Naive B cell (primary cell): ENCODE data around the gene CYFIP2. TPM values are rescaled to one million over a fixed set of nuclear protein-coding genes. Genes with fewer than 3 reads are reported as not detected.

Experiments used
- ATAC-seq, 2 donors: fragments of 150-1000 bp; cut with Tn5 transposase; 2 replicates each; pipeline ENCODE4 v1.10.0; 2021; ENCODE audit warnings: low read depth in 2 of 2, mild to moderate bottlenecking in 2 of 2, moderate library complexity in 2 of 2
- DNase-seq: peaks from one replicate; pipeline ENCODE4 v3.0.0; 2022
- H3K27ac Mint-ChIP-seq, 6 donors: one replicate each; pipeline ENCODE4 v1.8.0; 2020 to 2022; ENCODE audit warnings: mild to moderate bottlenecking in 6 of 6, mixed read lengths in 6 of 6, moderate library complexity in 5 of 6, inconsistent platforms in 2 of 6
- H3K27me3 Mint-ChIP-seq, 3 donors: one replicate each; pipeline ENCODE4 v1.8.0; 2021 to 2022; ENCODE audit warnings: mixed read lengths in 3 of 3, mild to moderate bottlenecking in 1 of 3
- H3K36me3 Mint-ChIP-seq, 2 donors: one replicate each; pipeline ENCODE4 v1.8.0; 2020 to 2022; ENCODE audit warnings: mixed read lengths in 2 of 2, inconsistent platforms in 1 of 2, mild to moderate bottlenecking in 1 of 2
- H3K4me1 Mint-ChIP-seq, 3 donors: one replicate each; pipeline ENCODE4 v1.8.0; 2020 to 2022; ENCODE audit warnings: mixed read lengths in 3 of 3, inconsistent platforms in 1 of 3, mild to moderate bottlenecking in 1 of 3, moderate library complexity in 1 of 3
- H3K4me3 Mint-ChIP-seq, 8 donors: one replicate each; pipeline ENCODE4 v1.8.0; 2020 to 2022; ENCODE audit warnings: mild to moderate bottlenecking in 8 of 8, mixed read lengths in 8 of 8, moderate library complexity in 8 of 8, inconsistent platforms in 2 of 8
- H3K9me3 Mint-ChIP-seq, 7 donors: one replicate each; pipeline ENCODE4 v1.8.0; 2020 to 2022; ENCODE audit warnings: mixed read lengths in 7 of 7, mild to moderate bottlenecking in 5 of 7, inconsistent platforms in 2 of 7, moderate library complexity in 1 of 7
- polyA plus RNA-seq, 6 donors: library from polyadenylated mRNA; unstranded; fragments of 300-500 nt; fragmentation: Illumina TruSeq; gene quantifications; one replicate each; pipeline ENCODE4 v1.2.3, GENCODE V29; 2021; ENCODE audit warnings: low read depth in 6 of 6

The CYFIP2 gene
- 100 to 1,000 TPM; 306 to 461 (median 348) TPM for polyA plus RNA-seq

DNA sequence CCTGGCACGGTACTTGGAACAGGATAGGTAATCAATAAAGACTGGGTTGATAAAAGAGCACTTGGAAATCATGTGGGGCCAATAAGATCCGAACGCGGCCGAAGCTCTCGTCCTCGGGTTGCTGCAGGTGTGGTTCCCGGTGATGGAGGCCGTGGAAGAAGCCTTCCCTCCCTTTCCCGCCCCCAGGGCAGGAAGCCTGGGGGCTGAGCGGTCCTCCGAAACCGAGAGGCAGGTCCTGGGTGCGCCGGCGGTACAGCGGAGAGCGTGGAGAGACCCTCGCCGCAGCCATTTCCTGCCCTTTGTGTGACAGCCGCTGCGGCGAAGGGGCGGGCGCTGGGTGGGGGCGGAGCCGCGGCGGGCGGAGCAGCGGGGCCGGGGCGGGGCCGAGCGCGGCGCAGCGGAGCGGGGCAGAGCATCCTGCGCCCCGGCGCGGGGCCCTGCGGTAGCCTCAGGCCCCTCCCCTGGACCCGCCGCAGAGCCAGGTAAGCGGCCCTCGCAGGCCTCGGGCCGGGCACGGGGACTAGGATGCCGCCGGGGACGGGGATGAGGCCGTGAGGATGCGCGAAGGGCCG, at the start of gene CYFIP2:
Gene CYFIP2, plus strand, starts transcription at position 410 of the 572 bp plus-strand sequence. CDS start 19,239 bp downstream, outside the sequence.
- Mint-ChIP-seq H3K36me3 (peaks cover 6 to 7% of the 10 kb centered on the region in 2 donors), H3K4me1 (peaks cover 55 to 72% (median 66%) of the 10 kb centered on the region in 3 donors), H3K4me3 (peak within 1 kb of the TSS; percentile 91 to 98 (median 97)), H3K27me3 (no peaks in the 10 kb centered on the region), H3K9me3 (no peaks in the 10 kb centered on the region), H3K27ac (peak within 1 kb of the TSS; percentile 99)
- DNase-seq (peak; percentile 79), ATAC-seq (peak; percentile 87 to 88)

DNA sequence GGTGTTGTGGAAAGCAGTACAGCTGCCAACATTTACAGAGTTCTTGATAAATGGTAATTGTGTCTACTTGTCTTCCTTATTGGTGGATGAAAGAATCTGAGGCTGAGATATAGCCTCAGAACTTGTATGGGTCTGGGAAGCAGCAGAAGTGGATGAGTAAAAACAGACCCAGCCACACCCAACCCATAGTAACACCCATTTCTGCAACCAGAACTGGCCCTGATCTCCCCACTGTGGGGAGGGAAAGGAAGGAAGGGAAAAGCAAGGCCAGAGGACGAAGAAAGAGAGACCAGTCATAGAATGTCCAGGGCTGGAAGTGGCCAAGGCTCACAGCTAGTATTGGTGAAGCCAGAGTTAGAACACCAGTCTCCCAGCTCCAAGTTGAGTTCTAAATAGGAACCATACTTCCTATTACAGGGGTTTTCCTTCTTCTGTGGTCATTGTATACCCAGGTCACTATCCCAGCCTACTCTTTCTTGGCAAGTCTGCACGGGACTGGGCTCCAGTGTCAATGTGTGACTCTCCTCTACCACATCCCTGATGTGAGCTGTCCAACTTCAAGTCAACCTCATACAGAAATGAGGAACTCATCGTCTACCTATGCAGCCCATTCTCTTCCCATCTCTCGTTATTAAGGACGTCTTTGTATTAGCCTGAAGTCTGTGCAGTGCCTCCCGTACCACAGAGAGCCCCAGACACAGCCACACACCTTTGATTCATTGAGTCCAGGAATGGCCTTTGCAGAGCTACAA, 49.4 kb upstream of the CYFIP2 start:
- H3K36me3 Mint-ChIP-seq = no peaks in the 10 kb centered on the region
- peak overlapping the region in 6 of 8 donors; percentile 4 to 68 (median 10) for H3K4me3 Mint-ChIP-seq
- no peak for DNase-seq
- no peak for ATAC-seq
- H3K27ac Mint-ChIP-seq = peak overlapping the region in 4 of 6 donors; percentile 6 to 85 (median 44)
- H3K4me1 Mint-ChIP-seq = peaks cover 33 to 59% (median 43%) of the 10 kb centered on the region in 3 donors
- H3K27me3 Mint-ChIP-seq = peaks cover 0 to 4% (median 0%) of the 10 kb centered on the region in 3 donors
- peaks cover 0 to 2% (median 0%) of the 10 kb centered on the region in 7 donors for H3K9me3 Mint-ChIP-seq

DNA sequence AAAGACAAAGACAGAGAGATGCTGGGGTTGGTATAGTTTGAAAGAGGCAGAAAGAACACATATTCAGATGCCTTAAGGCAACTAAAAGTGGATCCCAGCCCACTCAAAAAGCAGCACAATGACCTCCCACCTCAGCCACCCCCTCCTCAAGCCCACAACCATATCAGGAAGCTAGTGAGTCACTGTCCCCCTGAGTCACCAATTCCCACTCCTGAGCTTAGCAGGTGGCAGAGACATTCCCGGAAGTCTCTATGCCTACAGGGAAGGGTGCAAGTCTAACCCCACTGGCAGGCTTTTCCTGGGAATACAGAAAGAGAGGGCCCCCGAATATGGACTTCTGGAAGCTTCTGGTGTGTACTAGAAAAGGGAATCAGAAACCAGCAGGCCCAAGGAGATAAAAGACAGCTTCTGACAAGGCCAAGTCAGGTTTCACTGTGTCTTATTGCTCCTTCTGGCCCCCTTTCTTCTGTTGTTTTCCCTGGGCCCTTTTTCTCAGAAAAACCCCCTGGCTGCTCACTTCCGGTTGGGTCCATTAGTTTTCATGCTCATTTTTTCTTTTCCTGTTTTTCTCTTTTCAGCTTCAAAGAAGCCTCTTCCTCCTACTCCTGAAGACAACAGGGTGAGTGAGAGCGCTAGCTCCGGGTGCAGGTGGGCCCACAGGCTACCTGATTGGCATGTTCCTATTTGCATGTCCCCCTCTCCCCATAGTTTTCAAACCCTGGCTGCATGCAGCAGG, 48.5 kb upstream of the CYFIP2 start:
- Mint-ChIP-seq H3K36me3 (no peaks in the 10 kb centered on the region), H3K4me3 (peak overlapping the region in 7 of 8 donors; percentile 11 to 71 (median 56)), H3K9me3 (peaks cover 0 to 2% (median 0%) of the 10 kb centered on the region in 7 donors), H3K27me3 (peaks cover 0 to 4% (median 0%) of the 10 kb centered on the region in 3 donors), H3K27ac (peak overlapping the region in 4 of 6 donors; percentile 20 to 63 (median 34)), H3K4me1 (peaks cover 33 to 55% (median 39%) of the 10 kb centered on the region in 3 donors)
- no peak for ATAC-seq
- DNase-seq = no peak

DNA sequence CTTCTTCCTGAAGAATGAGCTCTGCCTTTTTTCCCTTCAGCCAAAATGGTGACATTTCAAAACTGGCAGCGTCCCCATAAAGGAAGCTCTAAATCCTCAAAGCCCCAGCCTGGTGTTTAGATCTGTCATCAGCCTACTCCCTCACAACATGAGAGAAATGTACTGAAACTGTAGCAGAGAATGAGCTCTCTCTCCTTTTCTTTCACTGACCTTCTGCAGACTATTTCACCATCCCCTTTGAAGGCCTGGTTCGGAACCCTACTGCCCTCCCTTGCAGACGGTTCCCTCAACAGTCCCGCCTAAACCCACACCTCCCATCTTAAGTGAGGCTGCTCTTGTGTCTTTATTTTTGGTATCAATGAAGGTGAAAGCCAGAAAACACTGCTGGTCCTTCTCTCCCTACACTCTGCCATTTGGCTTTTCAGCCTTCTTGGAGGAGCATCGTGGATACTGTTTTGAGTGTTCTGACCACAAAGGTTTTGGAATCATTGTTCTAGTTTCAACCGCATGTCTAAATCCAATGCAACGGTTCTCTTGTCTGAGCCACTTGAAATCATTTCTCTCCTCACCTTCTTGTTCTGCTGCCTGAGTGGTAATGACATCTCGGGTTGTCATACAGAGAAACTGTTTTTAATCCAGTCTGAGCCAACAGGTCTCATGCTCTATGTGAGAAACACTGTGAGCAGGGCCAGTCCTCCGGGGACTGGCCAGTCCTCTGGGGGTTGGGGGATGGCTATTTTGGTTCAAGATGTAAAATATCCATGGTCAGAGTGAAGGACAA, 46.2 kb upstream of the CYFIP2 start:
- ATAC-seq (no peak), DNase-seq (no peak)
- Mint-ChIP-seq H3K27ac (peak overlapping the region in 2 of 6 donors; percentile 69 to 74), H3K4me3 (peak overlapping the region in 1 of 8 donors; percentile 55), H3K36me3 (no peaks in the 10 kb centered on the region), H3K27me3 (peaks cover 0 to 4% (median 0%) of the 10 kb centered on the region in 3 donors), H3K9me3 (peaks cover 0 to 2% (median 0%) of the 10 kb centered on the region in 7 donors), H3K4me1 (peaks cover 32 to 43% (median 36%) of the 10 kb centered on the region in 3 donors)

DNA sequence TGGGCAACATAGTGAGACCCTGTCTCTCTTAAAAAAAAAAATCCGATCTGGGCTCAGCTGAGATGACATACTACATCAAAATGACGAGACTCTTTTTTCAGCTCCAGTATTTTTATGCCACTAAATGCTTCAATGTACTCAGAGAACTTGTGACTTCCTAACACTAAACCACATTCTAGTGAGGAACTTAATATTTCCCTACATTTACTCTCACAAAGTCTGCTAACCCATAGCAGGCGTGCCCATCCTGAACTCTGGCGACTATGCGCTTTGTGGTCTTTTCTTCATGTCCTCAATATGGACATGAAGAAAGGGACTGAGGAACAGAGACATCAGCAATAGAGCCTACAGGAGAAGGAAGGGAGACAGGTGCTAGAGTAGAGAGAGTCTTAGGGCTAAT, 44.0 kb upstream of the CYFIP2 start:
- ATAC-seq (no peak), DNase-seq (no peak)
- H3K4me1 Mint-ChIP-seq = peaks cover 9 to 21% (median 15%) of the 10 kb centered on the region in 3 donors
- H3K27me3 Mint-ChIP-seq = peaks cover 0 to 4% (median 0%) of the 10 kb centered on the region in 3 donors
- peaks cover 0 to 2% (median 0%) of the 10 kb centered on the region in 7 donors for H3K9me3 Mint-ChIP-seq
- no peaks in the 10 kb centered on the region for H3K36me3 Mint-ChIP-seq
- H3K4me3 Mint-ChIP-seq = no peak overlapping the region
- no peak overlapping the region for H3K27ac Mint-ChIP-seq

DNA sequence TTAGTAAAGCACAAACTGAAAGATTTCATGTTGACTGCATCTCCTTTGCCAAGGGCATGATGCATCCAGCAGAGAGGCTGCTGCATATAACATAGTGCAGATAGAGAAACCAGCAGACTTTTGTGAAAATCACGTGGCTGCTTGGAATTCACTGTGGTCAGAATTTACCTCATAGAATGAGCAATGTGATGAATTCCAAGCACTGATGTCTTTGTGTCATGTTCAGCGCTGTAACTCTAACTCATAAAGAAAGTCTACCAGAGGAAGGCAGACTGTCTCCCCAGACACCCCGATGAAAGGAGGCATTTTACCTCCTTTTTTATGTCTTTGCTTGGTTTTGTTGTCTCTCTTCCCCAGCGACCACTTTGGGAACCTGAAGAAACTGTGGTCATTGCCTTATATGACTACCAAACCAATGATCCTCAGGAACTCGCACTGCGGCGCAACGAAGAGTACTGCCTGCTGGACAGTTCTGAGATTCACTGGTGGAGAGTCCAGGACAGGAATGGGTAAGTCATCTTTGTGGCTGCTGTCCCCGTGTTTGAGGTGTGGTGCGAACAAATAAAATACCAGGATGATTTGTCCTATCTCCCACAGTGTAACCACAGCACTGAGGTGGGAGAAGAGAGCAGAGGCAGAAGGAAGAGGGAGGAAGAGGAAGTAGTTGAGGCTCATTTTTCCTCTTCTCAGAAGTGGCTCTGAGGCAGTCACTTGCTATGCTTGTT, 43.3 kb upstream of the CYFIP2 start:
- no peaks in the 10 kb centered on the region for H3K36me3 Mint-ChIP-seq
- peaks cover 0 to 3% (median 0%) of the 10 kb centered on the region in 3 donors for H3K27me3 Mint-ChIP-seq
- DNase-seq (no peak), ATAC-seq (no peak)
- peaks cover 0 to 2% (median 0%) of the 10 kb centered on the region in 7 donors for H3K9me3 Mint-ChIP-seq
- H3K4me3 Mint-ChIP-seq = peak overlapping the region in 1 of 8 donors; percentile 11
- H3K4me1 Mint-ChIP-seq = peaks cover 4 to 13% (median 10%) of the 10 kb centered on the region in 3 donors
- peak overlapping the region in 2 of 6 donors; percentile 29 to 69 for H3K27ac Mint-ChIP-seq

DNA sequence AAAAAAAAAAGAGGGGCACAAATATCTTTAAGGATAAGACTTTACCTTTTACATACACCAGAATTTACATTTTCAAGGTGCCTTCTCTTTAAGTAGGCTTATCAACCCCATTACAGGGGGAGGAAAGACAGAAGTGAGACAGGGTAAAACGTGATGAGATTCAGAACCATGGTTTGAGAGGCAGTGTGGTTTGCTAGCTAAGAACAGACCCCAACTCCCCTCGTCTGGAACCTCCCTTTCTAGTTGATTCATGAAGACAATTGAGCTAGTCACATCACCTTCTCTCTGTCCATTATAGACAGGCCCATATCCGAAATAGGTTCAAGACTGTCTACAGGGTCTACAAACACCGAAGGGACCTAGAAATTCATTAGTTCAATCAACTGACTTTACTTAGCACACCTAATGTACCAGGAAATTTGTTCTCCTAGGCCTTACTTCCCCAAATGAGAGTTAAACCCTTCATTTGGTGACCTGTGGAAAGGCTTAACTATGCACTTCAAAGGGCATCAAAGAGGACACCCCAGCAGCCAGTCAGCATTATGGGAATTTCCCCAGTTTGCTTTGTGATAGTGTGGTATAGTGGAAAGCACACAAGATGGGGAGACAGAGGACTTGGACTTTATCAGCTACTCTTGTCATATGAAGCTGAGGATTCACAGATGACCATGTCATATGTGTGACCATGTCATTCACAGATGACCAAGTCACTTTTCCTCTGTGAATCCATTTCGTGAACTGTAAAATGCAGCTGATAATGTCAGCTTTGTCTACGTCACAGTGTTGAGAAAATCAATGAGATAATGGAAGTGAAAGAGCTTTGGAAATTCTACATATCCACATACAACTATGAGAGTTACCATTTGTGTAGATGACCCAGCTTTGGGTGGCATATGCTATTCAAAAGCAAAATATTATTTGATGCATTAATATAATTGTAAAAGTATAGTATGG, 40.2 kb upstream of the CYFIP2 start:
- peak overlapping the region in 2 of 6 donors; percentile 5 to 44 for H3K27ac Mint-ChIP-seq
- ATAC-seq (no peak), DNase-seq (no peak)
- H3K4me3 Mint-ChIP-seq = no peak overlapping the region
- peaks cover 0 to 7% (median 3%) of the 10 kb centered on the region in 3 donors for H3K4me1 Mint-ChIP-seq
- no peaks in the 10 kb centered on the region for H3K27me3 Mint-ChIP-seq
- H3K9me3 Mint-ChIP-seq = no peaks in the 10 kb centered on the region
- H3K36me3 Mint-ChIP-seq = no peaks in the 10 kb centered on the region

DNA sequence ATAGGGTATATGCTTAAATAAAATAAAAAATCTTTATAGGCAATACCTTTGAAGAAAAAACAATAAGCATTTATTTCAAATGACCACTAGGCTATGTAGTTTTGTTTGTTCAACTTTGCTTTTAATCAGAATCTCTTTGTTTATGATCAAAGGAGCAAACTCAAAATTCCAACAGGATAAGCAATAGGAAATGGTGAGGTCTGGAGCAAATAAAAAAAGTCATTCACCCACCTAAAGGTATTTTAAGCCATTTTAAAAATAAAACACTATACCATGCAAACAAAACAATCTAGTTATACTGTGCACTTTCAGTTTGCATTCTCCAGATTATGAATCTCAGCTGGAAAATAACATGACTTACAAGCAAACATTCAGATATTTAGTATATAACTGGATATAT, 35.3 kb upstream of the CYFIP2 start:
- H3K4me3 Mint-ChIP-seq = no peak overlapping the region
- no peaks in the 10 kb centered on the region for H3K36me3 Mint-ChIP-seq

DNA sequence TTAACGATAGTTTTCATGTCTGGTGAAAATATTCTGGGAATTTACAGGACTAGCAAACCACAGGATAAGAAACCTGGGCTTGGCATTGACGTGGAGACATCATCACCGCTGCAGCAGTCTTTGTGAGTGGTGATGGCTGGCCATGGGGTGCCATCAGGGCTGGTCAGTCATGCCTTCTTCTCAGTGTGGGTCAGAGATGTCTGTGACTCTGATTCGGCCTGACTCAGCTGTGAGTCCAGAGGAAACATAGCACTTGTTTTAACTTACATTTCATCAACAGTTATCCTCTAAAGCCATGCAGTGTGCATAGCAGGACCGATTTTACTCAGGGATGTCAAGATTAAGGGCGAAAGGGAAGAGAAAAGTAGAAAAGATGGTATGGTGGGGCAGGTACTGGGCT, 33.2 kb upstream of the CYFIP2 start:
- no peaks in the 10 kb centered on the region for H3K36me3 Mint-ChIP-seq
- no peaks in the 10 kb centered on the region for H3K27me3 Mint-ChIP-seq
- DNase-seq (no peak), ATAC-seq (no peak)
- H3K27ac Mint-ChIP-seq = peak overlapping the region in 2 of 6 donors; percentile 54 to 78
- no peaks in the 10 kb centered on the region for H3K9me3 Mint-ChIP-seq
- H3K4me1 Mint-ChIP-seq = peaks cover 0 to 5% (median 0%) of the 10 kb centered on the region in 3 donors
- no peak overlapping the region for H3K4me3 Mint-ChIP-seq

More for the DNA sequence above, 35.3 kb upstream of the CYFIP2 start:
- H3K4me1 Mint-ChIP-seq = peaks cover 0 to 5% (median 0%) of the 10 kb centered on the region in 3 donors
- no peaks in the 10 kb centered on the region for H3K27me3 Mint-ChIP-seq
- DNase-seq (no peak), ATAC-seq (no peak)
- H3K27ac Mint-ChIP-seq = no peak overlapping the region
- H3K9me3 Mint-ChIP-seq = no peaks in the 10 kb centered on the region

DNA sequence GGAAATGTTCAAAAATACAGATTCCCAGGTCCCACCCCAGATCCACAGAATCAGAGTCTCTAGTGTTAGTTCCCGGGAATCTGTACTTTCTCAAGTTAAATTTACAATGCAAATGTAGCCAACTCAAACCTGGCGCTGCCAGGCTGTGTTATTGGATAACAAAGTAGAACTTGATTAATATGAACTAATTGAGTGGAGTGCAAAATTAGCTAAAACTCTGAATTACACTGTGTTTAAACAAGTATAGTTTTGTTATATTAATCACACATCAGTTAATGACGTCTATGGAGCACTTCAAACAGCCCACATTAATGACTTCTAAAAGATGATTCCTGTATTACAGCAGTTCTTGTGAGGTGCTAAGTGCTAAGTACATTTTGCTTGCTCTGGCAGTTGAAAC, 32.4 kb upstream of the CYFIP2 start:
- H3K9me3 Mint-ChIP-seq = no peaks in the 10 kb centered on the region
- no peaks in the 10 kb centered on the region for H3K27me3 Mint-ChIP-seq
- H3K27ac Mint-ChIP-seq = no peak overlapping the region
- no peaks in the 10 kb centered on the region for H3K36me3 Mint-ChIP-seq
- ATAC-seq (no peak), DNase-seq (no peak)
- H3K4me3 Mint-ChIP-seq = no peak overlapping the region
- peaks cover 0 to 5% (median 0%) of the 10 kb centered on the region in 3 donors for H3K4me1 Mint-ChIP-seq

DNA sequence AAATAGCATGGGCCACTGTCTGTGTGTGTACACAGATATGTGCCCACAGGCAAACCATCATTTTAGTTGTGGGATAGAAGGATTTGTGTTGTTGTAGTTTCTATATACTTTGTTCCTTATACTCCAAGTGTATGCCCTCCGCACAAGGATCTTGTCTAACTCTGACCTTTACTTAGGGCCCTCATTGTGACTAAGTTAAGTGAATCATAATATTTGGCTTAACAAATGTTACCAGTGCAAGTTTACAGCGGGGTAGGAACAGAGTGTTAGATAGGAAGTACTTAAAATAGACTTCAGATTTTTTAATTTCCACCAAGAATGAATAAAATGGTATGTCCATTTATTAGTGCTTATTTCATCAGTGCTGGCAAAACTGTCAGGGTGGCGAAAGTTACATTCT, 29.5 kb upstream of the CYFIP2 start:
- Mint-ChIP-seq H3K36me3 (no peaks in the 10 kb centered on the region), H3K4me3 (no peak overlapping the region), H3K27me3 (no peaks in the 10 kb centered on the region), H3K9me3 (no peaks in the 10 kb centered on the region), H3K4me1 (peaks cover 0 to 5% (median 0%) of the 10 kb centered on the region in 3 donors), H3K27ac (no peak overlapping the region)
- no peak for ATAC-seq
- no peak for DNase-seq
